IMR-90 (cell line): Measurements from ENCODE around the gene VIPR2.

ENCODE experiments used
- CEBPB ChIP-seq: IDR thresholded peaks from 2 replicates; pipeline ENCODE4 v1.6.1; 2012; ENCODE audit warnings: low read depth, low read length, improper control_type of control experiment
- CHD1 ChIP-seq: IDR thresholded peaks from 2 replicates; pipeline ENCODE4 v1.6.1; 2012; ENCODE audit warnings: low read depth, low read length, improper control_type of control experiment
- CTCF ChIP-seq: conservative IDR thresholded peaks from 2 replicates; pipeline ENCODE4 v1.5.1; 2012; ENCODE audit warnings: mild to moderate bottlenecking, low read depth, low read length, improper control_type of control experiment
- FOS ChIP-seq: fragments of 150-350 bp; IDR thresholded peaks from 2 replicates; pipeline ENCODE4 v1.6.1; 2016; ENCODE audit warnings: low read depth, low read length
- MAFK ChIP-seq: IDR thresholded peaks from 2 replicates; pipeline ENCODE4 v1.6.1; 2012; ENCODE audit warnings: low read depth, low read length, improper control_type of control experiment
- POLR2A ChIP-seq: IDR thresholded peaks from 2 replicates; pipeline ENCODE4 v1.6.1; 2012; ENCODE audit warnings: mild to moderate bottlenecking, low read depth, low read length
- RAD21 ChIP-seq: IDR thresholded peaks from 2 replicates; pipeline ENCODE4 v1.6.1; 2012; ENCODE audit warnings: low read length, improper control_type of control experiment
- SMC3 ChIP-seq: fragments of 150-350 bp; IDR thresholded peaks from 2 replicates; pipeline ENCODE4 v1.6.1; 2016; ENCODE audit warnings: low read depth, mild to moderate bottlenecking, antibody characterized with exemption, low read length, moderate library complexity
- USF2 ChIP-seq: fragments of 150-350 bp; IDR thresholded peaks from 2 replicates; pipeline ENCODE4 v1.6.1; 2017; ENCODE audit warnings: mild to moderate bottlenecking, antibody characterized with exemption, low read length, low read depth

GRCh38 chr7:158987691-158988090 lies 157.0 kb downstream of the VIPR2 start:
- TF ChIP-seq CTCF (no peak), SMC3 (no peak), USF2 (no peak), RAD21 (no peak), POLR2A (no peak), CEBPB (no peak), FOS (no peak), MAFK (no peak), CHD1 (no peak)
